Upper lobe of right lung (tissue), 1 donor: ENCODE measurements around the gene ZFY. TPM values are rescaled to one million over a fixed set of nuclear protein-coding genes. Genes with fewer than 3 reads are reported as not detected.
"Not testable (repeated sequence)": the region's sequence is repeated elsewhere in the genome, so short reads cannot be mapped to it uniquely, and the experiment has no call there.

Experiments used
- ATAC-seq: fragments of 200-7000 bp; cut with Tn5 transposase; one replicate; pipeline ENCODE4 v1.9.1; 2020; ENCODE audit warnings: mild to moderate bottlenecking, moderate library complexity
- DNase-seq: peaks from one replicate; pipeline ENCODE4 v3.0.0-alpha.2; 2020
- H3K27ac ChIP-seq: fragments of 200-600 bp; one replicate; pipeline ENCODE4 v1.8.0; 2022
- H3K27me3 ChIP-seq: fragments of 200-600 bp; one replicate; pipeline ENCODE4 v1.8.0; 2022; ENCODE audit warnings: mild to moderate bottlenecking
- H3K36me3 ChIP-seq: fragments of 200-600 bp; one replicate; pipeline ENCODE4 v1.8.0; 2022
- H3K4me1 ChIP-seq: fragments of 200-600 bp; one replicate; pipeline ENCODE4 v1.8.0; 2022
- H3K4me3 ChIP-seq: fragments of 200-600 bp; one replicate; pipeline ENCODE4 v1.8.0; 2022; ENCODE audit warnings: mild to moderate bottlenecking
- H3K9me3 ChIP-seq: fragments of 200-600 bp; one replicate; pipeline ENCODE4 v1.8.0; 2022
- intact Hi-C: fragments of 100-400 bp; cut with DNase I; formaldehyde crosslinking; loops from one replicate; pipeline ENCODE4 v1.11.0; 2022
- total RNA-seq: library from RNA; stranded (reverse); fragmentation: NEBNext Ultra II Directional; extraction: Animal tissue kit (Norgen Biotek cat#: 25700); gene quantifications from one replicate; pipeline ENCODE4 v1.2.1, GENCODE V29; 2021
- TF ChIP-seq, protein P1 (sequence below): fragments of 200-600 bp; IDR thresholded peaks from one replicate; pipeline ENCODE4 v1.8.0; 2022; ENCODE audit warnings: antibody characterized with exemption
- donor health status: DM: no; HTN: yes; CAD: no; lungs with severe emphysema.

ZFY gene
- total RNA-seq, 1 donor from 2014 or later = 17.1 TPM

DNA sequence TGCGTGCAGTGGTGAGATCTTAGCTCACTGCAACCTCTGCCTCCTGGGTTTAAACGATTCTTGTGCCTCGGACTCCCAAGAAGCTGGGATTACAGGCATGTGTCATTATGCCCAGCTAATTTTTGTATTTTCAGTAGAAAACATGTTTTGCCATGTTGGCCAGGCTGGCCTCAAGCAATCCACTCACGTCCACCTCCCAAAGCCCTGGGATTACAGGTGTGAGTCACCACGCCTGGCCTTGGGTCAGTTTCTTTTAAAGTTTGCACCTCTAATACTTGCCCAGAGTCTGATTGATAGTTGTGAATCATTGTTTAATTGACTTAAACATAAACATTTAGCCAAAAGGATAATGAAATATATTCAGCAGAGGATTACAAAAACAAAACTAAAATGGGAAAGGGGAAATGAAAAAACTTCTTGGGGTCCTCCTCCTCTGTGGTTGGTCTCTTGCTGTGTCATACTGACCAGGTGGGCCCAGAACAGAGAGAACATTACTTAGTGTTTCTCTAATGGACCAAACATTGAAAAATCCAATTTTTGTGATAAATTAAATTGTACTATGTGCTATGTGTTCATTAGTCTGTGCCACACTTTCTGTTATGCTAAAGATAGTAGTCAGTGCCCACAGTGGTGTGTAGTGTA, 38.0 kb downstream of the ZFY start:
- intact Hi-C loops = no loop called here
- DNase-seq (no peak), ATAC-seq (no peak)
- no peaks in the 10 kb centered on the region for H3K9me3 ChIP-seq
- H3K36me3 ChIP-seq = peaks cover 28% of the 10 kb centered on the region
- H3K27me3 ChIP-seq = no peaks in the 10 kb centered on the region
- H3K4me1 ChIP-seq = peaks cover 4% of the 10 kb centered on the region
- TF ChIP-seq, protein P1, sequence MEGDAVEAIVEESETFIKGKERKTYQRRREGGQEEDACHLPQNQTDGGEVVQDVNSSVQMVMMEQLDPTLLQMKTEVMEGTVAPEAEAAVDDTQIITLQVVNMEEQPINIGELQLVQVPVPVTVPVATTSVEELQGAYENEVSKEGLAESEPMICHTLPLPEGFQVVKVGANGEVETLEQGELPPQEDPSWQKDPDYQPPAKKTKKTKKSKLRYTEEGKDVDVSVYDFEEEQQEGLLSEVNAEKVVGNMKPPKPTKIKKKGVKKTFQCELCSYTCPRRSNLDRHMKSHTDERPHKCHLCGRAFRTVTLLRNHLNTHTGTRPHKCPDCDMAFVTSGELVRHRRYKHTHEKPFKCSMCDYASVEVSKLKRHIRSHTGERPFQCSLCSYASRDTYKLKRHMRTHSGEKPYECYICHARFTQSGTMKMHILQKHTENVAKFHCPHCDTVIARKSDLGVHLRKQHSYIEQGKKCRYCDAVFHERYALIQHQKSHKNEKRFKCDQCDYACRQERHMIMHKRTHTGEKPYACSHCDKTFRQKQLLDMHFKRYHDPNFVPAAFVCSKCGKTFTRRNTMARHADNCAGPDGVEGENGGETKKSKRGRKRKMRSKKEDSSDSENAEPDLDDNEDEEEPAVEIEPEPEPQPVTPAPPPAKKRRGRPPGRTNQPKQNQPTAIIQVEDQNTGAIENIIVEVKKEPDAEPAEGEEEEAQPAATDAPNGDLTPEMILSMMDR = no peak
- no peak overlapping the region for H3K4me3 ChIP-seq
- H3K27ac ChIP-seq = no peak overlapping the region

DNA sequence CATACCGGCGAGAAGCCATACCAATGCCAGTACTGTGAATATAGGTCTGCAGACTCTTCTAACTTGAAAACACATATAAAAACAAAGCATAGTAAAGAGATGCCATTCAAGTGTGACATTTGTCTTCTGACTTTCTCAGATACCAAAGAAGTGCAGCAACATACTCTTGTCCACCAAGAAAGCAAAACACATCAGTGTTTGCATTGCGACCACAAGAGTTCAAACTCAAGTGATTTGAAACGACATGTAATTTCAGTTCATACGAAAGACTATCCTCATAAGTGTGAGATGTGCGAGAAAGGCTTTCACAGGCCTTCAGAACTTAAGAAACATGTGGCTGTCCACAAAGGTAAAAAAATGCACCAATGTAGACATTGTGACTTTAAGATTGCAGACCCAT, 44.1 kb downstream of the ZFY start:
- Histone ChIP-seq H3K27me3 (no peaks in the 10 kb centered on the region), H3K27ac (no peak overlapping the region), H3K4me1 (no peaks in the 10 kb centered on the region), H3K36me3 (peaks cover 46% of the 10 kb centered on the region), H3K9me3 (no peaks in the 10 kb centered on the region), H3K4me3 (no peak overlapping the region)
- no peak for DNase-seq
- intact Hi-C loops = no loop called here
- ATAC-seq = no peak
- TF ChIP-seq, protein P1 = no peak

- H3K27me3 ChIP-seq = no peaks in the 10 kb centered on the region
- no peaks in the 10 kb centered on the region for H3K9me3 ChIP-seq
- DNase-seq (no peak), ATAC-seq (peak; percentile 48)
- no peaks in the 10 kb centered on the region for H3K4me1 ChIP-seq
- intact Hi-C loops = no loop called here
- H3K27ac ChIP-seq = no peak overlapping the region
- H3K4me3 ChIP-seq = no peak overlapping the region
- TF ChIP-seq, protein P1 = no peak
- H3K36me3 ChIP-seq = peaks cover 9% of the 10 kb centered on the region
Measured at GRCh38 chrY:2984491-2984890, 49.3 kb downstream of the ZFY start.

DNA sequence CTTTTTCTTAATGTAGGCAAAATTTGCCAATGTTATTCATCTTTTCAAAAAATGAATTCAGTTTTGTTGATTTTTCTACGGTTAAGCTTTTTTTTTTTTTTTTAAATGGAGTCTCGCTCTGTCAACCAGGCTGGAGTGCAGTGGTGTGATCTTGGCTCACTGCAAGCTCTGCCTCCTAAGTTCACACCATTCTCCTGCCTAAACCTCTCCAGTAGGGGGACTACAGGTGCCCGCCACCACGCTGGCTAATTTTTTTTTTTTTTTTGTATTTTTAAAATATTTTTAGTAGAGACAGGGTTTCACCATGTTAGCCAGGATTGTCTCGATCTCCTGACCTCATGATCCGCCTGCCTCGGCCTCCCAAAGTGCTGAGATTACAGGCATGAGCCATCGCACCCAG, 52.0 kb downstream of the ZFY start:
- H3K36me3 ChIP-seq, DNase-seq, H3K9me3 ChIP-seq, intact Hi-C loops, ATAC-seq, H3K27ac ChIP-seq, H3K27me3 ChIP-seq, H3K4me1 ChIP-seq, H3K4me3 ChIP-seq: not testable (repeated sequence)

- H3K36me3 ChIP-seq, H3K4me1 ChIP-seq, H3K27me3 ChIP-seq, DNase-seq, ATAC-seq, intact Hi-C loops, H3K9me3 ChIP-seq, H3K4me3 ChIP-seq, H3K27ac ChIP-seq: not testable (repeated sequence)
Measured at GRCh38 chrY:2997369-2997768, 62.2 kb downstream of the ZFY start.

DNA sequence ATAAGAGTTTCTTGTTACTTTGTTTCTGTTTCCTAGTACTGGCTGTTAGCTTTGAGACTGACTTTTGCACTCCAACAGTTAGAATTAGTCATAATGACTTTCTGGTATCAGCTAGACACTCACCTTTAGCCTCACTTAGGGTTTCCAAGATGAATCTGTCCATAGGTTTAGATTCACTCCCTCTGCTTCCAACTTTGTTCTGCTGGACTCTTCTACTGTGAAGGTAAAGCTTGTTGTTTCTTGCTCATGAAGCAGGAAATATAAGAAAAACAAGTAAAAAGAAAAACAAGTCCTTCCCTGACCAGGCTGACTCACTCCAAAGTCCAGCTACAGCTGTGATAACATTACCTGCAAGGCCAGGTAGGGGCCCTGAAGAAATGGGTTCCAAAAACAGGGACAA, 67.0 kb downstream of the ZFY start:
- peak overlapping the region; percentile 86 for H3K27ac ChIP-seq
- no peaks in the 10 kb centered on the region for H3K9me3 ChIP-seq
- peaks cover 19% of the 10 kb centered on the region for H3K4me1 ChIP-seq
- no peak for ATAC-seq
- TF ChIP-seq, protein P1 = no peak
- no peaks in the 10 kb centered on the region for H3K36me3 ChIP-seq
- peak overlapping the region; percentile 55 for H3K4me3 ChIP-seq
- intact Hi-C loops = no loop called here
- no peak for DNase-seq
- no peaks in the 10 kb centered on the region for H3K27me3 ChIP-seq
